ENCODE data around the gene KIF16B. TPM values are rescaled to one million over a fixed set of nuclear protein-coding genes. Genes with fewer than 3 reads are reported as not detected.

Gene KIF16B
- total and polyA plus RNA-seq, 2 of the 8 experiments (the other 6 are each of a cell fraction or from before 2014, with no cell fraction given): 3.0 to 9.2 TPM

GRCh38 chr20:16488086-16488485 lies 85.2 kb downstream of the KIF16B start (continued):
- TF ChIP-seq CTCF (IDR thresholded peaks at IDR 0.05; ENCODE audit: control extremely low read depth in 1 of 3, insufficient read depth in 1 of 3, low read depth in 1 of 3, low read length in 3 of 3): no peak
- no peak for TF ChIP-seq NRF1 (IDR thresholded peaks at IDR 0.05; ENCODE audit: low read depth, low read length)
- TF ChIP-seq CBX8 (IDR thresholded peaks at IDR 0.05; ENCODE audit: borderline replicate concordance, low read depth, low read length): no peak

All from H1 (cell line).